Measurements from ENCODE around the gene MRPL43.

DNA sequence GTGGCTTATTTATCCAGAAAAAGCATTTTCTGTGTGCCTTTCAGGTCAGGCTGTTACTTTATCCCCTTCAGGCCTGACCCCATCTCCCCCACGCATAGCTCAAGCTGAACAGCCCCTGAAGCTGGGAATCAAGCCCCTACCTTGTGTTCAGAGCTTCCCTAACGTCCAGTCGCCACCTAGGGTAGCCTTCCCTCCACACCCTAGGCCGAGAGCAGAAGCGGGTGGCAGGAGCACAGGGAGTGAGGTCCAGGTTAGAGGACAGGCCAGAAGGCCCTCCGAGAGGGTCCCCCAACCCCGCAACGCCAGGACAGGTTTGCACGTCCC, 18.5 kb downstream of the MRPL43 start:
- TF ChIP-seq, protein P1, sequence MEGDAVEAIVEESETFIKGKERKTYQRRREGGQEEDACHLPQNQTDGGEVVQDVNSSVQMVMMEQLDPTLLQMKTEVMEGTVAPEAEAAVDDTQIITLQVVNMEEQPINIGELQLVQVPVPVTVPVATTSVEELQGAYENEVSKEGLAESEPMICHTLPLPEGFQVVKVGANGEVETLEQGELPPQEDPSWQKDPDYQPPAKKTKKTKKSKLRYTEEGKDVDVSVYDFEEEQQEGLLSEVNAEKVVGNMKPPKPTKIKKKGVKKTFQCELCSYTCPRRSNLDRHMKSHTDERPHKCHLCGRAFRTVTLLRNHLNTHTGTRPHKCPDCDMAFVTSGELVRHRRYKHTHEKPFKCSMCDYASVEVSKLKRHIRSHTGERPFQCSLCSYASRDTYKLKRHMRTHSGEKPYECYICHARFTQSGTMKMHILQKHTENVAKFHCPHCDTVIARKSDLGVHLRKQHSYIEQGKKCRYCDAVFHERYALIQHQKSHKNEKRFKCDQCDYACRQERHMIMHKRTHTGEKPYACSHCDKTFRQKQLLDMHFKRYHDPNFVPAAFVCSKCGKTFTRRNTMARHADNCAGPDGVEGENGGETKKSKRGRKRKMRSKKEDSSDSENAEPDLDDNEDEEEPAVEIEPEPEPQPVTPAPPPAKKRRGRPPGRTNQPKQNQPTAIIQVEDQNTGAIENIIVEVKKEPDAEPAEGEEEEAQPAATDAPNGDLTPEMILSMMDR (IDR thresholded peaks at IDR 0.05; ENCODE audit: borderline replicate concordance, extremely low read depth, low read length, poor library complexity, severe bottlenecking) = no peak
- no peak for TF ChIP-seq EZH2 (IDR thresholded peaks at IDR 0.05; ENCODE audit: borderline replicate concordance, low read depth, low read length, severe bottlenecking)
